K562 (cell line): ENCODE data around the gene EGR4. TPM values are rescaled to one million over a fixed set of nuclear protein-coding genes. Genes with fewer than 3 reads are reported as not detected.
A peak's percentile ranks its signal among the peaks of the same experiment; 100 is the strongest.

ENCODE experiments used
- ATAC-seq: fragments of 200-7000 bp; cut with Tn5 transposase; 3 replicates; pipeline ENCODE4 v1.9.1; 2020; ENCODE audit warnings: moderate library complexity
- BruUV-seq: library from RNA; stranded (reverse); fragments of 400-500 nt; replicated peaks from 2 replicates; lab custom pipeline; 2021; lab: Mats Ljungman, UMichigan
- CTCF ChIA-PET: fragments of 300-600 bp; formaldehyde crosslinking; extraction: SDS; loops from one replicate; lab custom pipeline; 2021; ENCODE audit warnings: low intra/inter-chr PET ratio; lab: Yijun Ruan, JAX
- POLR2A ChIA-PET: fragments of 300-600, 350-650 bp; sonication (Branson Sonifier 250); formaldehyde crosslinking; extraction: SDS; loops from one replicate; lab custom pipeline; 2021; ENCODE audit warnings: antibody characterized with exemption, inconsistent platforms; lab: Yijun Ruan, JAX
- DNase-seq, 4 experiments: peaks; one replicate each; pipeline versions ENCODE4 v3.0.0 to v3.0.0-alpha.2; 2011 to 2018; ENCODE audit warnings: low spot score in 3 of 4, mixed read lengths in 3 of 4; ENCODE audit errors: extremely low read depth in 1 of 4
- FAIRE-seq: peaks from 2 replicates; lab custom pipeline; 2011; peaks lifted over from hg19 to GRCh38; lab: Jason Lieb, UNC
- H2AFZ ChIP-seq: 2 replicates; pipeline ENCODE4 v1.6.0; 2011; ENCODE audit warnings: low read depth, low read length, control low read depth, inconsistent platforms
- H3K27ac ChIP-seq: fragments of 200-600 bp; 3 replicates; pipeline ENCODE4 v1.8.0; 2011; ENCODE audit warnings: low read depth, mild to moderate bottlenecking, control low read depth, inconsistent platforms, low read length, moderate library complexity, mixed read lengths; ENCODE audit errors: extremely low read depth
- H3K27me3 ChIP-seq, 2 experiments: fragments of 300-600 bp in 1 of 2; 2 replicates in 1 of 2; 3 replicates in 1 of 2; pipeline versions ENCODE4 v1.6.0 to v1.8.0; 2011; ENCODE audit warnings: inconsistent platforms in 2 of 2, low read length in 2 of 2, mild to moderate bottlenecking in 1 of 2, mixed read lengths in 1 of 2, moderate library complexity in 1 of 2; ENCODE audit not compliant: control insufficient read depth in 2 of 2, insufficient read depth in 2 of 2
- H3K36me3 ChIP-seq: fragments of 300-600 bp; 3 replicates; pipeline ENCODE4 v1.8.0; 2011; ENCODE audit warnings: mild to moderate bottlenecking, low read length, inconsistent platforms; ENCODE audit not compliant: control insufficient read depth, insufficient read depth
- H3K4me1 ChIP-seq, 2 experiments: fragments of 200-600 bp in 1 of 2; replicated peaks in 1 of 2; 2 replicates in 1 of 2; 3 replicates in 1 of 2; pipeline versions ENCODE4 v1.5.1 to v1.8.0; 2011; ENCODE audit warnings: inconsistent platforms in 2 of 2, low read length in 2 of 2, mild to moderate bottlenecking in 1 of 2, mixed read lengths in 1 of 2, moderate library complexity in 1 of 2; ENCODE audit not compliant: control insufficient read depth in 2 of 2, insufficient read depth in 2 of 2
- H3K4me2 ChIP-seq: 2 replicates; pipeline ENCODE4 v1.6.1; 2011; ENCODE audit warnings: low read length, control low read depth, inconsistent platforms, mixed read lengths; ENCODE audit not compliant: insufficient read depth
- H3K4me3 ChIP-seq: fragments of 200-600 bp; sonication (generic), shearing (Covaris generic); 2 replicates; pipeline ENCODE4 v1.5.1; 2016; ENCODE audit warnings: control low read depth, inconsistent platforms
- H3K79me2 ChIP-seq: fragments of 200-600 bp; 3 replicates; pipeline ENCODE4 v1.8.0; 2011; ENCODE audit warnings: low read length, inconsistent platforms; ENCODE audit not compliant: control insufficient read depth, insufficient read depth
- H3K9ac ChIP-seq, 2 experiments: 2 replicates each; pipeline versions ENCODE4 v1.6.0 to v1.6.1; 2011; ENCODE audit warnings: low read depth in 2 of 2, low read length in 2 of 2, control low read depth in 1 of 2, inconsistent platforms in 1 of 2, mild to moderate bottlenecking in 1 of 2, mixed read lengths in 1 of 2; ENCODE audit not compliant: insufficient read depth in 1 of 2
- H3K9me1 ChIP-seq: one replicate; pipeline ENCODE4 v1.6.0; 2011; ENCODE audit warnings: inconsistent platforms, mild to moderate bottlenecking, low read length, moderate library complexity; ENCODE audit not compliant: control insufficient read depth, insufficient read depth
- H3K9me3 ChIP-seq: replicated peaks from 2 replicates; pipeline ENCODE4 v1.5.1; 2011; ENCODE audit warnings: low read depth, low read length, inconsistent platforms; ENCODE audit not compliant: control insufficient read depth, insufficient read depth
- H4K20me1 ChIP-seq: replicated peaks from 2 replicates; pipeline ENCODE4 v1.6.1; 2011; ENCODE audit warnings: low read length, inconsistent platforms, mixed read lengths; ENCODE audit not compliant: control insufficient read depth, insufficient read depth
- ESRRA ChIP-seq: fragments of 450-650 bp; IDR thresholded peaks from 2 replicates; pipeline ENCODE4 v1.6.1; 2014; ENCODE audit warnings: low read depth, mild to moderate bottlenecking, moderate library complexity, borderline replicate concordance
- NFYB ChIP-seq: IDR thresholded peaks from 2 replicates; pipeline ENCODE4 v1.6.1; 2011; ENCODE audit warnings: mild to moderate bottlenecking, moderate library complexity; ENCODE audit not compliant: insufficient read length; ENCODE audit errors: extremely low read depth
- POLR2A ChIP-seq: fragments of 450-650 bp; conservative IDR thresholded peaks from 2 replicates; pipeline ENCODE4 v1.6.1; 2016
- SETDB1 ChIP-seq: IDR thresholded peaks from one replicate; pipeline ENCODE4 v1.6.1; 2012; ENCODE audit warnings: low read length, control low read depth, inconsistent platforms
- SPI1 ChIP-seq: IDR thresholded peaks from 2 replicates; pipeline ENCODE4 v1.6.1; 2011; ENCODE audit warnings: low read depth, low read length, control low read depth, borderline replicate concordance
- SUPT5H ChIP-seq: fragments of 450-650 bp; IDR thresholded peaks from 2 replicates; pipeline ENCODE4 v1.6.1; 2016
- TAF7 ChIP-seq: fragments of 450-650 bp; IDR thresholded peaks from 2 replicates; pipeline ENCODE4 v1.6.1; 2016; ENCODE audit warnings: missing genetic modification characterization, missing compliant biosample characterization
- ZNF274 ChIP-seq: IDR thresholded peaks from 2 replicates; pipeline ENCODE4 v1.6.1; 2011; ENCODE audit warnings: low read depth, mild to moderate bottlenecking, low read length, moderate library complexity, borderline replicate concordance
- WGBS: fragments of 100-300 bp; shearing (Covaris generic); methylation state at CpG from one replicate; pipeline ENCODE4 v1.1.6; 2016; ENCODE audit warnings: low coverage, mixed read lengths; ENCODE audit not compliant: insufficient coverage; ENCODE audit errors: missing lambda C conversion rate; 5-methylcytosine and 5-hydroxymethylcytosine counted together
- in situ Hi-C: fragments of 300-500 bp; cut with MboI; formaldehyde crosslinking; loops from 4 replicates; pipeline ENCODE4 v1.15.0; 2018; ENCODE audit warnings: inconsistent platforms, mixed read lengths
- intact Hi-C: fragments of 100-400 bp; cut with micrococcal nuclease; formaldehyde crosslinking; loops from 2 replicates; pipeline ENCODE4 v1.14.2; 2022
- polyA plus RNA-seq, 8 experiments: library from polyadenylated mRNA; depleted of rRNA in 4 of 8; stranded (reverse) in 5 of 8; unstranded in 3 of 8; fragments of >200 nt; fragmentation: Nextera tagmentation in 2 of 8; fragmentation: Illumina TruSeq in 1 of 8; extraction: Ambion mirVana in 2 of 8; extraction: Trizol in 1 of 8; gene quantifications; 2 replicates each; pipeline versions ENCODE4 v1.2.1 to v1.2.3, GENCODE V29; 2011 to 2014; ENCODE audit warnings: inconsistent platforms in 1 of 8, missing spikeins in 1 of 8
- total RNA-seq, 7 experiments: library from RNA; depleted of rRNA in 6 of 7; stranded (reverse); fragments of >200 nt in 6 of 7; fragmentation: Illumina TruSeq in 2 of 7; extraction: Trizol in 2 of 7; gene quantifications; 2 replicates each; pipeline versions ENCODE4 v1.2.1 to v1.2.3, GENCODE V29; 2011 to 2021; ENCODE audit warnings: low replicate concordance in 1 of 7

EGR4 gene
- total and polyA plus RNA-seq, 9 of the 15 experiments (the other 6 are each of a cell fraction or from before 2014, with no cell fraction given) = not detected

- no peak for DNase-seq
- H3K9ac ChIP-seq = peak overlapping the region in 1 of 2 experiments; percentile 73; a peak in 2 of 4 replicates
- TF ChIP-seq ZNF274 (no peak), SUPT5H (peak; percentile 3; the same call in 1 of the 2 replicates)
- POLR2A ChIA-PET = interaction anchor here (0.6 to 1.8 kb wide), 7 partner anchors 9 to 748 kb away, joined by 3 to 5 read pairs (median 4); partner anchors contain the start of genes CCT7 and PRADC1
- peaks cover 0 to 15% of the 10 kb centered on the region in 2 experiments; a peak in 3 of 5 replicates for H3K4me1 ChIP-seq
- no peak overlapping the region for H3K27ac ChIP-seq
- peaks cover 53% of the 10 kb centered on the region for H3K36me3 ChIP-seq
- CTCF ChIA-PET = no interaction called here
- no peaks in the 10 kb centered on the region for H3K79me2 ChIP-seq
- FAIRE-seq = peak; percentile 73
- H4K20me1 ChIP-seq = peaks cover 6% of the 10 kb centered on the region; the same call in 1 of the 2 replicates
- ATAC-seq = no peak; the same call in 2 of the 3 replicates
- no peak overlapping the region for H2AFZ ChIP-seq
- H3K27me3 ChIP-seq = no peaks in the 10 kb centered on the region
- in situ Hi-C loops (no loop called here), intact Hi-C loops (loop anchor here (5.0 to 10.0 kb wide), 2 partner anchors 77 to 270 kb away; no protein-coding TSS in a partner anchor)
- H3K4me2 ChIP-seq = no peak overlapping the region
- H3K9me1 ChIP-seq = no peaks in the 10 kb centered on the region
- no peak overlapping the region for H3K4me3 ChIP-seq
- BruUV-seq = no TSS peak
- no peaks in the 10 kb centered on the region for H3K9me3 ChIP-seq
- WGBS = 91% methylated on average over 7 of the region's 7 CpGs
Measured at GRCh38 chr2:73254343-73255006, 38.9 kb downstream of the EGR4 start.

GRCh38 chr2:73253901-73254300 is 39.4 kb downstream of the EGR4 start:
- POLR2A ChIA-PET = interaction anchor here (0.6 to 1.8 kb wide), 7 partner anchors 9 to 748 kb away, joined by 3 to 9 read pairs (median 5); partner anchors contain the start of genes CCT7 and PRADC1
- no peak overlapping the region for H2AFZ ChIP-seq
- H4K20me1 ChIP-seq = peaks cover 6% of the 10 kb centered on the region; the same call in 1 of the 2 replicates
- H3K27ac ChIP-seq = no peak overlapping the region
- ATAC-seq = peak; percentile 31
- H3K9me1 ChIP-seq = no peaks in the 10 kb centered on the region
- in situ Hi-C loops = no loop called here
- no peak for TF ChIP-seq TAF7 (tag)
- TF ChIP-seq SPI1 = peak; percentile 95
- peak; percentile 24 for TF ChIP-seq NFYB
- TF ChIP-seq POLR2A = 0 out of 2 replicates have a peak, but pooled peaks have one; percentile 17
- TF ChIP-seq SUPT5H = 0 out of 2 replicates have a peak, but pooled peaks have one; percentile 4
- no peak for TF ChIP-seq ESRRA
- no peak for TF ChIP-seq SETDB1
- no peak overlapping the region for H3K4me3 ChIP-seq
- 75% methylated on average over 3 of the region's 3 CpGs for WGBS
- peak in 2 of 4 experiments; percentile 32 to 52 for DNase-seq
- CTCF ChIA-PET = no interaction called here
- no peak for FAIRE-seq
- H3K9ac ChIP-seq = no peak overlapping the region
- no peaks in the 10 kb centered on the region for H3K9me3 ChIP-seq
- intact Hi-C loops = loop anchor here (10.0 kb wide), 1 partner anchor 269 kb away; no protein-coding TSS in a partner anchor
- H3K36me3 ChIP-seq = peaks cover 59% of the 10 kb centered on the region
- H3K4me1 ChIP-seq = peaks cover 0 to 15% of the 10 kb centered on the region in 2 experiments; a peak in 3 of 5 replicates
- BruUV-seq = no TSS peak
- no peaks in the 10 kb centered on the region for H3K79me2 ChIP-seq
- no peaks in the 10 kb centered on the region for H3K27me3 ChIP-seq
- H3K4me2 ChIP-seq = no peak overlapping the region
